Aorta (tissue), 5 donors: ENCODE results near the gene ABTB2. TPM values are rescaled to one million over a fixed set of nuclear protein-coding genes. Genes with fewer than 3 reads are reported as not detected.
A peak's percentile ranks its signal among the peaks of the same experiment; 100 is the strongest.

Source experiments
- ATAC-seq: fragments of 200-7000 bp; cut with Tn5 transposase; one replicate; pipeline ENCODE4 v1.9.1; 2022; ENCODE audit warnings: moderate library complexity; ENCODE audit not compliant: low FRiP score
- DNase-seq, 2 donors: peaks; one replicate each; pipeline ENCODE4 v3.0.0-alpha.2; 2020
- H3K27ac ChIP-seq, 2 donors: one replicate each; pipeline ENCODE4 v1.5.1; 2013; ENCODE audit warnings: low read length in 2 of 2, mild to moderate bottlenecking in 2 of 2, moderate library complexity in 2 of 2, control low read depth in 1 of 2, inconsistent platforms in 1 of 2, low read depth in 1 of 2
- H3K27me3 ChIP-seq, 2 donors: one replicate each; pipeline ENCODE4 v1.6.1; 2013; ENCODE audit warnings: control low read depth in 1 of 2, low read length in 1 of 2, mild to moderate bottlenecking in 1 of 2, moderate library complexity in 1 of 2; ENCODE audit not compliant: insufficient read depth in 2 of 2, control insufficient read depth in 1 of 2
- H3K36me3 ChIP-seq, 2 donors: one replicate each; pipeline ENCODE4 v1.6.1; 2013; ENCODE audit warnings: control low read depth in 1 of 2, low read length in 1 of 2, mild to moderate bottlenecking in 1 of 2; ENCODE audit not compliant: insufficient read depth in 2 of 2, control insufficient read depth in 1 of 2
- H3K4me1 ChIP-seq, 2 donors: one replicate each; pipeline ENCODE4 v1.6.1; 2013; ENCODE audit warnings: low read length in 2 of 2, control low read depth in 1 of 2, mild to moderate bottlenecking in 1 of 2, moderate library complexity in 1 of 2; ENCODE audit not compliant: insufficient read depth in 2 of 2, control insufficient read depth in 1 of 2
- H3K4me3 ChIP-seq, 2 donors: one replicate each; pipeline ENCODE4 v1.5.1; 2013; ENCODE audit warnings: low read length in 2 of 2, control low read depth in 1 of 2, mild to moderate bottlenecking in 1 of 2
- H3K9me3 ChIP-seq: one replicate; pipeline ENCODE4 v1.6.1; 2013; ENCODE audit warnings: mild to moderate bottlenecking, low read length; ENCODE audit not compliant: control insufficient read depth
- WGBS, 2 donors: extraction: QIAGEN DNeasy Blood & Tissue Kit; methylation state at CpG; one replicate each; pipeline ENCODE4 v1.1.7; 2013; 5-methylcytosine and 5-hydroxymethylcytosine counted together
- intact Hi-C, 2 donors: fragments of 100-400 bp; cut with DNase I; formaldehyde crosslinking; loops; one replicate each; pipeline versions ENCODE4 v1.14.2 to v1.15.0; 2022
- polyA plus RNA-seq, 2 donors: library from polyadenylated mRNA; stranded (reverse); fragments of 200-250 nt; gene quantifications; one replicate each; pipeline ENCODE4 v1.2.3, GENCODE V29; 2013
- total RNA-seq, 2 donors: library from RNA; stranded (reverse); fragmentation: NEBNext Ultra II Directional; extraction: Animal tissue kit (Norgen Biotek cat#: 25700); gene quantifications; one replicate each; pipeline ENCODE4 v1.2.1, GENCODE V29; 2021
- donor health status: healthy with polysubstance abuse.
- donor health status: Bipolar disorder and iron deficiency.
- donor health status: DM: no; HTN: no; CAD: no.
- donor health status: DM: no; HTN: no; CAD: no.
- donor health status: DM: yes; HTN: yes; CAD: no.

Gene ABTB2
- total and polyA plus RNA-seq, 4 donors: 2.9 to 11.4 (median 6.9) TPM

DNA sequence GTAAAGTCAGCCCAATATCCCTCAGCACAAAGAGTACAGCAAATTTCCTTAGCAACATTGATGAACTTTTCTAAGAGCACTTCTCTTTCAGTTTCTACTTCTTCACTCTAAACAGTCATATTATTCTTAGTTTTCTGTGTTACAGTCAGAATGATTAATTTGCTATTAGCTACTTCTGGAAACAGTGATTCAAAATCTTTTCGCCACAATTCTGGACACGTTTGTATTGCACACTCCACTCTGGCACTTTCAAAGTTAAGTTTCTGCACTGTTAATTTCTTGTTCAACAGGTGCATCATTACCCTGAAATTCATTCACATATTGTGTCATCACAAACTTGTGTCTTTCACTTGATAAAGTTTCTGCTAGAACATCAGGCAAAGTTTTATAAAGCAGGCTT lies 22.5 kb downstream of the ABTB2 start:
- no peak for DNase-seq
- intact Hi-C loops: no loop called here
- 86% methylated on average over 2 of the region's 2 CpGs for WGBS, 2 donors
- H3K4me3 ChIP-seq: no peak overlapping the region
- no peaks in the 10 kb centered on the region for H3K9me3 ChIP-seq
- H3K27ac ChIP-seq: no peak overlapping the region
- H3K4me1 ChIP-seq: peaks cover 6 to 25% of the 10 kb centered on the region in 2 donors
- H3K27me3 ChIP-seq: no peaks in the 10 kb centered on the region
- no peaks in the 10 kb centered on the region for H3K36me3 ChIP-seq
- no peak for ATAC-seq

DNA sequence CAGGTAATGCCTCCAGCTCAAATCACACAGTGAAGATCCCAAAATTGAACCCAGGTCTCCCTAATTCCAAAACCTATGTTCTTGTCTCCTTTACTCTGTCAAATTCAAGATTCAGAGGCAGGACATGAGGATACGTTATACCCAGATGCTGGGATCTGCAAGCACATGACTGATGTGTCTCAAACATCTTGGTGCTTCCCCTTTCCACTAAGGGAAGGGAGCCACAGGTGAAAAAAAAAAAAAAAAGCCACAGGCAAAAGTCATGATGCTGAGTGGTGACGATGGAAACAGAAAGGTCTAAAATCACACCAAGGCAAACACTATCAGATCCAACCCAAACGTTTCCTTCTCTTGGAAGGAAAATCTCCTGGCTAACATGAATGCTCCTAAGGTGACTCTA lies 24.0 kb downstream of the ABTB2 start:
- DNase-seq (no peak), ATAC-seq (no peak)
- H3K4me1 ChIP-seq: peaks cover 9 to 19% of the 10 kb centered on the region in 2 donors
- H3K27ac ChIP-seq: peak overlapping the region in 1 of 2 donors; percentile 25
- no peaks in the 10 kb centered on the region for H3K27me3 ChIP-seq
- no peaks in the 10 kb centered on the region for H3K36me3 ChIP-seq
- intact Hi-C loops: no loop called here
- WGBS, 2 donors: 5 to 13% methylated on average over 3 of the region's 3 CpGs
- no peaks in the 10 kb centered on the region for H3K9me3 ChIP-seq
- no peak overlapping the region for H3K4me3 ChIP-seq

DNA sequence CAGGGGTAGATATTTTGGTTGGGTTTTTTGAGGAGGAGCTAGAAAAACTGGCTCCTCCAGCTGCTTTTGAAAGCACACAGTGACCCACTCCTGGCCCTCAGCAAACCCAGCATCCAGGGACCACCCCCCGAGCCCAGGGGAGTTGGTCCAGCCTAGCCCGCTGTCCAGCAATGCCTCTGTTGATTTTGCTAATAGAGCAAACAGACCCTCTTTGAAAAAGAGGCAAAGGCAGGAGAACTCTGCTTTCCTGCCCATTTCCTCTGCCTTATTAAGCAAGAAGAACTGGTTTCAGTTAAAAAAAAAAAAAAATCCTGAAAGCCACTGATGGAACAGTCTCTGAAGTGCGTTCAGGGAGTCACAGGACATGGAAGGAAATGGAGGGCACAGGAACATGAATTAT lies 25.3 kb downstream of the ABTB2 start:
- H3K27me3 ChIP-seq: no peaks in the 10 kb centered on the region
- WGBS, 2 donors: 8 to 11% methylated on average over 3 of the region's 3 CpGs
- ATAC-seq: no peak
- intact Hi-C loops: no loop called here
- H3K9me3 ChIP-seq: no peaks in the 10 kb centered on the region
- H3K36me3 ChIP-seq: no peaks in the 10 kb centered on the region
- H3K4me3 ChIP-seq: no peak overlapping the region
- peaks cover 11 to 19% of the 10 kb centered on the region in 2 donors for H3K4me1 ChIP-seq
- no peak for DNase-seq
- peak overlapping the region in 1 of 2 donors; percentile 6 for H3K27ac ChIP-seq

DNA sequence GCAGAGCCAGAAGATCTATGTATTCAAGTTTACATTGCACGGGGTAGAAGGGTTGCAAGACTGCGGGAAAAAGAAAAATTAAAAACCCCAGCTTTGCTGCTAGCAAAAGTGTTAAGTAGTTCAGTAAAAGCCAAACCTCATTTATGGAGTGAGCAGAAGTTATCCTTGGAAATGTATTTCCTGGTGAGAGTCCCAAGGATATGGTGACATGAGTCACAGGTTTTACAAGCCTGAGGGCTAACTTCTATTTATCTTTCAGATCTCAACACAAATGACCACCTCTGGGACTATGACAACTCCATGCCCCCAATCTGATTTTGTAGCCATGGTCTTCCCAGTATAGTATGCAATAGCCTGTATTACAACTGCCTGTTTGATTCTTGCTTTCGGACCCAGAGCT lies 26.1 kb downstream of the ABTB2 start:
- 20 to 21% methylated on average over 3 of the region's 3 CpGs for WGBS, 2 donors
- H3K4me1 ChIP-seq: peaks cover 11 to 19% of the 10 kb centered on the region in 2 donors
- peak overlapping the region in 1 of 2 donors; percentile 55 for H3K27ac ChIP-seq
- DNase-seq: no peak
- no peaks in the 10 kb centered on the region for H3K9me3 ChIP-seq
- no peaks in the 10 kb centered on the region for H3K36me3 ChIP-seq
- no peak for ATAC-seq
- H3K4me3 ChIP-seq: no peak overlapping the region
- intact Hi-C loops: no loop called here
- H3K27me3 ChIP-seq: no peaks in the 10 kb centered on the region

DNA sequence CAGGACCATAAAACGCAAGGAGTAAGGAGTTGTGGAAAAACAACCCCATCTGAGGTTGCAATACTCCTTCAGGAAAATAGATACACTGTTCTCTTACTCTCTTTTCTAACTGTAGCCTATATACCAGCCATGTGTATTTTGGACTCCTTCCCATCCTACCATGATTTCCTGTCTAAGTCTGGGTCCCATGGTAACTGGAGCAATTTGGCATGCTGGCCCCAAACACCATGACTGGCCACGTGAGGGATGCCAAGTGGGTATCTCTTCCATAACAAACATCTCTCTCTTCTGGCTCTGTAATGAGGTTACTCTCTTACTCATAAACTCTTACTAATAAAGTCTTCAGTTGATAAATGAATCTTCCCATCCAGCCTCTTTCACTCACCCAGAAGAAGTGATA lies 26.5 kb downstream of the ABTB2 start:
- DNase-seq (peak in 1 of 2 donors; percentile 73), ATAC-seq (peak; percentile 53)
- Histone ChIP-seq H3K36me3 (no peaks in the 10 kb centered on the region), H3K4me3 (no peak overlapping the region), H3K27me3 (no peaks in the 10 kb centered on the region), H3K9me3 (no peaks in the 10 kb centered on the region), H3K4me1 (peaks cover 11 to 19% of the 10 kb centered on the region in 2 donors), H3K27ac (peak overlapping the region in 1 of 2 donors; percentile 34)
- intact Hi-C loops: no loop called here
- 3 to 5% methylated on average over 2 of the region's 2 CpGs for WGBS, 2 donors

DNA sequence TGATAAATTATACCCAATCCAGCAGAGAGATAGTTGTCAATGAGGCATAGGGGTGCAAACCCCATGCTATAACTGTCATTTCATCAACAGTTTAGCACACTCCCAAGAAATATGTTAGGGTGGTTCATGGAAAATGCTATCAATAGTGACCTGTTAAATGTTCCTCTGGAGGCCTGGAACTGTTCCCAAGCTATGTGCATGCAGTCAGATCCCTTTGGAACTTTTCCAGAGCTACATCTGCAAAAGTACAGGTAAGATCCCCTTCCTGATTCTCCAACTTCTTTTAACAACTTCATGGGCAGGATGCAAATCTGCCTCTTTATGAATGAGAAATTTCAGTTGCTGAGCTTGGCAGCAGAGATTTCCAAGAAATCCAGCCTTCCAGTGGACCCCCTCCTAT lies 27.2 kb downstream of the ABTB2 start:
- no peak for ATAC-seq
- intact Hi-C loops: no loop called here
- H3K27ac ChIP-seq: peak overlapping the region in 1 of 2 donors; percentile 64

DNA sequence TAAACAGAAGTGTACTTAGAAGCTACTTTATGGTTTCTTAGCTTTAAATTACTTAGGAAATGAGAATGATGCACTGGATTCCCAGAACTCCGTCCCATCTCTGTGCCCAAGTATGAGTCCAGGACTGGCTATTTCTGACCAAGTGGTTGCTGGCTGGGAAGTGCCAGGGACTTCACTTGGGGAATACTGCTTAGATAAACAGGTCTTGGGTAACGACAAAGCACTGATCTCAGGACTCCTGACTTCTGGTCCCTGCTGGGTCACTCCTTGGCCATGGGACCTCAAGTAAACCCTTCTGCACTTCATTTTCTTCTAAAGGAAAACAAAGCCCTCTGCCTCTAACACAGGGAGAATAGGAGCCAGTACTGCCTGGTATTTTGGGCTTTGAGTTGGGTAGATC lies 27.9 kb downstream of the ABTB2 start:
- intact Hi-C loops: no loop called here
- no peak overlapping the region for H3K27ac ChIP-seq
- H3K4me1 ChIP-seq: peaks cover 11 to 19% of the 10 kb centered on the region in 2 donors
- 10 to 12% methylated on average over 2 of the region's 2 CpGs for WGBS, 2 donors
- ATAC-seq (peak; percentile 65), DNase-seq (no peak)
- H3K36me3 ChIP-seq: no peaks in the 10 kb centered on the region
- no peaks in the 10 kb centered on the region for H3K9me3 ChIP-seq
- no peaks in the 10 kb centered on the region for H3K27me3 ChIP-seq
- no peak overlapping the region for H3K4me3 ChIP-seq

More for the DNA sequence above, 27.2 kb downstream of the ABTB2 start:
- Histone ChIP-seq H3K9me3 (no peaks in the 10 kb centered on the region), H3K36me3 (no peaks in the 10 kb centered on the region), H3K27me3 (no peaks in the 10 kb centered on the region), H3K4me3 (no peak overlapping the region), H3K4me1 (peaks cover 11 to 19% of the 10 kb centered on the region in 2 donors)
- no peak for DNase-seq

DNA sequence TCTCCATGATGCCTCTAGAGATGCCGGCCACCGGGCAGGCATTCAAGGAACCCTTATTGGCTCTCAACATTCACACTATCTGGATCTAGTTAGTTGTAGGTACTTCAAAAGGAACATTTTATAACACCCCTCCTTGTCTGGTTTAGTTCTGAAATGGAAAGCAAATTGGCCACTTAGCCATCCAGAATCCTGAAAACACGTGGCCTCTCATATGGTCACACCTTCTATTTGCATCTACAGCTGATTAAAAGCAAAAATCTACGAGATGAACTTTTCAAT lies 29.2 kb downstream of the ABTB2 start:
- Histone ChIP-seq H3K27ac (peak overlapping the region in 1 of 2 donors; percentile 45), H3K4me1 (peaks cover 14 to 19% of the 10 kb centered on the region in 2 donors), H3K36me3 (no peaks in the 10 kb centered on the region), H3K27me3 (no peaks in the 10 kb centered on the region), H3K9me3 (no peaks in the 10 kb centered on the region), H3K4me3 (no peak overlapping the region)
- DNase-seq: no peak
- WGBS, 2 donors: 79 to 81% methylated on average over 4 of the region's 4 CpGs
- intact Hi-C loops: no loop called here
- no peak for ATAC-seq

DNA sequence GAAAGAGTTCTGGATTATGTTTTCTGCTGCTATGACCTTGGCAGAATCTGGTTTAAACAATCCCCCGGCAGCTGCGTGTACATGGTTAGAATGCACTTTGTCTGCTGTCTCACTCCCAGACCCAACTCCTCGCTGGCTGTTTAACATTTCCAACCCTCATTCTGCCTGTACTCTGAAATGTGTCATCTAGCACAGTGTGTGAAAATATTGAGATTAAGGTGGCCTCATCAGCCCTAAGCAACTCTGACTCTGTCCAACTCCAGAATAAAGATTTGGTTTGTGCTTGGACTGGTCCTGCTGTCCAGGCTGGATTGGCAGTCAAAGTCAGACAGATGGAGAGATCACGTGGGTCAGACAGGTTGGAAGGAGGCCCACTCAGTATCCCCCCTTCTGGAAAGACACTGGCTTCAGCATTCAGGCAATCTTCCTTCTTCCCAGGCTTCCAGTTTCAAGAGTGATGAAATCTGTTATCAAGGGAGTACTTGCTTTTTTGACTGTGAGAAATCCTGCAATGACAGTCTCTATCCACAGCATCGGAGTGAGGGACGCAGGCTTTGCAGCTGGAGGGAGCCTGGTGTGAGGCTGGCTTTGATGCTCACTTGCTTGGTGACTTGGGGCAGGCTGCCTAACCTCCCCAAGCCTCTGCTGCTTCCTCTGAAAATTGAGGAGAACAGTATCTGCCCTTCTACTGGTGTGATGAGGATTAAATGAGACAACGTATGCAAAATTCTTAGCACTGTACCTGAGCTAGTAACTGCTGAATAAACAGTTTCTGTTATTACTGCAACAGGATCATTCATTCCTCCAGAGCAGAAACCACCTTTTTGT lies 29.8 kb downstream of the ABTB2 start:
- intact Hi-C loops: no loop called here

More for the DNA sequence above, 29.8 kb downstream of the ABTB2 start:
- peak; percentile 20 for ATAC-seq
- Histone ChIP-seq H3K9me3 (no peaks in the 10 kb centered on the region), H3K36me3 (no peaks in the 10 kb centered on the region), H3K27ac (peak overlapping the region in 1 of 2 donors; percentile 47), H3K4me3 (no peak overlapping the region), H3K4me1 (peaks cover 14 to 22% of the 10 kb centered on the region in 2 donors), H3K27me3 (no peaks in the 10 kb centered on the region)
- DNase-seq: no peak
- WGBS, 2 donors: 19 to 30% methylated on average over 7 of the region's 7 CpGs
